Daoy (cell line): ENCODE results near the gene FER. TPM values are rescaled to one million over a fixed set of nuclear protein-coding genes. Genes with fewer than 3 reads are reported as not detected.

Source experiments
- DNase-seq: peaks from one replicate; pipeline ENCODE4 v3.0.0-alpha.2; 2015; ENCODE audit warnings: low read depth
- total RNA-seq: library from RNA; depleted of rRNA; stranded (reverse); fragments of >200 nt; shearing (Covaris generic); gene quantifications from 2 replicates; pipeline ENCODE4 v1.2.3, GENCODE V29; 2014

Gene FER
- total RNA-seq, 1 experiment from 2014 or later: 21.0 TPM

DNA sequence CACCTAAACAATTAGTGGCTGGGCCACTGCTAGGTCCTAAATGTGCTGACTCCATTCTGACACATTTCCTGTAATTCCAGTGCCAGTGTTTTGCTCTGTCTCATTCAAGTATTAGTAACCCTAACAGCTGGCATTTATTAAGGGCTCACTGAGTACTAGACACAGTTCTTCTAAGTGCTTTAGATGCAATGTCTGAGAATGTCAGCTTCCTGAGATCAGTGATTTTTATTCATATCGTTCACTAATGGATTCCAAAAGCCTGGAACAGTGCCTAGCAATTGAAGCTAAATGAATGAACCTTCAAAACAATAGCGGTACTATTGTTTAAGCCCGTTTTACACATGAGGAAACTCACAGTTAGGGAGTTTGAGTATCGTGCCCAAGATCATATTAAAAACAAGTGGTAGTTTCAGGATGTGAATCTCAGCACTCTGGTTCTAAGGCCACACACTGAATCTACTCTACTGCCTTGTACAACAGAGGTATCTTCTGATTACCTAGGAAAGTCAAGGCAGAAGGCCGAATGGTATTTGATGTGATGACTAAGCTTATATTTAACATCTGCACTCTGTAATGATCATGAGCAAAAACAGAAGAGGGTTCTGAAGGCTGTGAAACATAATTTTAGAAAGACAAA is 358.1 kb downstream of the FER start:
- DNase-seq: peak; percentile 70

DNA sequence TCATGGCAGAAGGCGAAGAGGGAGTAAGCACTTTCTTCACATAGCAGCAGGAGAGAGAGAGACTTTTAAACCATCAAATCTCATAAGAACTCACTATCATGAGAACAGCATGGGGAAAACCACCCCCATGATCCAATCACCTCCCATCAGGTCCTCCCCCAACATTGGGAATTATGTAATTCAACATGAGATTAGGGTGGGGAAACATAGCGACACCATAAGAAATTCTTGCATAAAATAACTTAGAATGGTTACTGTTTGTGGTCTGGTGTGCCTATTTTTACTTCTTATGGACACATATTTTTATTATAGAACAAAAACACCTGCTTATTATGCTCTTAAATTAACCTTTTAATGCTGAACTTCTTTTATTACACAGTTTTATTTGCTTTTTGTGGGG is 364.0 kb downstream of the FER start:
- no peak for DNase-seq

DNA sequence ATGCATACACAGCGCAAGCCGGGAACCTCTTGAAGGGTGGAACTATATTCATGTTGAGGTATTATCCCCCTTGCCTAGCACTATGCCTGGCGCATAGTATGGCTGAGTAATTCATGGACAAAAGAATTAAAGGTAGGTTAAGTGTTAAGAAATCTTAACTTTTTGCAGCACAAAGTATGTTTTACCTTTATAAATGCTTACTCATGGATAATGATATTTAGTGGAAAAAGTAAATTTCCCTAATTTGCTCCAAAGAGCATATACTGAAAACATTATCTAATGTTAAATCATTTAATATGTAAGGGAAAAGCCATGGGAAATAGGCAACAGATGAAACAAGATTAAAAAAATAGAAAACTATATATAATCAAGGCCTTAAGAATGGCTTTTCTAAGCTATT is 365.9 kb downstream of the FER start:
- no peak for DNase-seq

GRCh38 chr5:109121225-109121624 is 373.5 kb downstream of the FER start:
- DNase-seq: no peak

GRCh38 chr5:109125755-109126429 is 378.2 kb downstream of the FER start:
- DNase-seq: no peak

GRCh38 chr5:109126481-109126880 is 378.8 kb downstream of the FER start:
- DNase-seq: no peak

DNA sequence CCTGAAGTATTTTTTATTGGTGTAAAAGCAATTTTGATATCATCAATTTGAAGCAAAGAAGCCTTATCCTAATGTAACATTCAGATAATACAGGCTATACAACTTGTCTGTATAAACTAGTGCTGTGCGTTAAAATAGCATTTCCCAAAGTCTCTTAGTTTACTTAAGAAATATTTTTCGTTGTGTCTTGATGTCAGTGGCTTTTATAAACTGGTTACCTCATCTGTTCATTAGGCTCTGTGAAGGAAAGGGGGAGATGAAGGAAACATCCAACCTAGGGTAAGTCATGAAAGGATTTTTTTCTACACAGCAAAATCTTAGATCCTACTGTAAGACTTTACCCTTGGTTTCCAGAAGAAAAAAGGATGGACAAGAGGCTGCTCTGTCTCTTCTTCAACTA is 389.2 kb downstream of the FER start:
- no peak for DNase-seq

- no peak for DNase-seq
These were observed 393.8 kb downstream of the FER start for GRCh38 chr5:109141222-109142200.

- no peak for DNase-seq
These were observed 395.3 kb downstream of the FER start for GRCh38 chr5:109143031-109143430.

DNA sequence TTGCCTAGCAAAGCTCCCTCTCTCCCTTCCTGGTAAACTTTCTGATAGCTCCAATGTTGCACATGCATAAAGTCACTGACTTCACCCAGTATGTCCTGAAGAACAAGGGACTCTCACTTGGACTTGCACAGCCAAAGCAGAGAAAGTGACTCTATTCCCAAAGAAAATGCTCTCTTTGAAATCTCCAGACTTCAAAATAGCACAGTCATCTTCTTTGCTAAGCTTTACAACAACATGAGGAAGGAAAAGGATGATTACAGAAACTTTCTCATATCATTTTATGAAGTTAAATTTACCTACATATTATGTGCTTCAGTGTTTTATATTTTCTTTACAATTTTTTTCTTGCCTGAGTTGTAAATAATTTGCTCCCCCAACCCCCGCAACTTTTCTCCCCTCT is 397.4 kb downstream of the FER start:
- DNase-seq: no peak

DNA sequence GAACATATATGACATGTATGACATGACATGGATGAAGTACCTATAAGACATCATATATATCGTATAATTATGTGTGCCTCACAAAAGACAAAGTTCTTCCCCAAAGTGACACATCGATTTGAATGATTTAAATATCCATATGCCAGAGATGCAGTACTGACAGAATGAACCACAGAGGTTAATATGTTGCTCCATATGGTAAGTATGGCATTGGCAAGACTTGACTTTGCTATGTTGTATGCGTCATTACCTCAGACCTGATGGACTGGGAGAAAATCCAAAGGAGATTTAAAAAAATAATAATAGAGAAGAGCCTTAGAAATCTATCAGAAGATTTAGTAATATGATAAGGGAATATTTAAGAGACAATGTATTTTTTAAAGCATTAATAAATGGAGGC is 398.9 kb downstream of the FER start:
- no peak for DNase-seq

- DNase-seq: no peak
These were observed 404.9 kb downstream of the FER start for GRCh38 chr5:109152565-109152964.

GRCh38 chr5:109155625-109156024 is 407.9 kb downstream of the FER start:
- no peak for DNase-seq

DNA sequence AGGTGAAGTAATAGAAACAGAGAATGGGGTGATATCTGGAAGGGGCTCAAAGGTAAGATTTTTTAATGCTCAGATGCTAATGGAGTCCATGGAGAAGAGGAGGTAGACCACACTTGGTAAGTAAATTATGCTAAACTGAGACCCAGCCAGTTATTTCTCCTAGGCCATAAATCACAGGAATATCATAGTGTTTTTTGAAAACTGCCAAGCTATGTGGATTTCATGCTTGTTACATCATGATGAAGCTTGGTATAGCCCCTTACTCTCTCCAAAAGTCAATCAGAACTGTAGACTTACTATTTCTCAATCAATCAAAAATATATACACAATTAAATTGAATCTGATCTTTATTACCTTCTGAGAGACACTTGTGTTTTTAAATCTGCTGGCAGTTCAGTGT is 409.2 kb downstream of the FER start:
- DNase-seq: no peak

GRCh38 chr5:109160468-109160867 is 412.8 kb downstream of the FER start:
- no peak for DNase-seq

GRCh38 chr5:109161914-109162683 is 414.4 kb downstream of the FER start:
- DNase-seq: no peak

DNA sequence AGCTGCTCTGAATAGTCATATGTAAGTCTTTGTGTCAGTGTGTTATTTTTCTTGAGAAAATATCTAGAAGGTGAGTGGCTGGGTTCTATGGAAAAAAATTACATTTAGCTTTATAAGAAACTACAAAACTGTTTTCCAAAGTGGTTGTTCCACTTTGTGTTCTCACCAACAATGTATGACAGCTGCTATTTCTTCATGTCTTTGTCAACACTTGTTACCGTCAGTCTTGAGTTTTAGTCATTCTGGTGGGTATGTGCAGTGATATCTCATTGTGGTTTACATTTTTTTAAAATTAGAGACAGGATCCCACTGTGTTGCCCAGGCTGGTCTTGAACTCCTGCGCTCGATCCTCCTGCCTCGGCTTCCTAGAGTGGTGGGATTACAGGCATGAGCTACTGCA is 415.6 kb downstream of the FER start:
- no peak for DNase-seq

DNA sequence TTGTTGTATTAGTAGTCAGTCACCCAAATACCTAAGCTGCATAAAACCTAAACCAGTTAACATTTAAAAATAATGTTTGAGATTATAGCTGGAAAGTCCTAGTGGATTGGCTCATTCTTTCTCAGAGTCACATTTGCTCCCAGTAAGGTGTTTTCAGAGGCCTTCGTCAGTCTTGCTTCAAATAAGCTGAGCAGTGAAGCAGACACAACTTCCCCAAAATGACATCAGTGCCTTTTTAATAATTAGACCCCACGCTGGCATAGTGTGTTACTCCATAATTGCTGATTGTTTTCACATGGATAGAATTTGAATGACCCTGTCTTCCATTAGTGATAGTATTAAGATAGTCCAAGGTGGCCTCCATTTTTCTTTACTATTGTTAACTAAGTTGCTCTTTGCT is 416.3 kb downstream of the FER start:
- DNase-seq: no peak

DNA sequence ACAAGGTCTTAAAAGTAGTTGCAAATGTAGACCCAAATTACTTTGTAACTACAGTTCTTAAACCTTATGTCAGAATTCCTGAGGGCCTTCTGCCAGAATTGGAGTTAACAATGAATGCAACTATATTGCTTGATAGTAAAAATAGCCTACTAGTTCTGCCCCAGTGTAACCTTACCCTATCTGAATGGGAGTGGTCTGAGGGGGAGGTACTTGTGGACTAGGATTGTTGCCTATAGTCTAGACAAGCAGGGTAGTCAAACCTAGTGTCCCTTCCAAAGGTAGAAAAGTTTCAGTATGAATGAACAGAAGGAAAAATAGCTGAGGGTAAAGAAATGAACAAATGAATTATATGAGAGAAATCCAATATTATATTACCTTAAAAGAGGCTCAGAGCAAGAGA is 419.9 kb downstream of the FER start:
- no peak for DNase-seq

- no peak for DNase-seq
These were observed 420.5 kb downstream of the FER start for GRCh38 chr5:109168151-109168550.

GRCh38 chr5:109170629-109171350 is 423.1 kb downstream of the FER start:
- no peak for DNase-seq
